ENCODE results near the gene HOXA2. TPM values are rescaled to one million over a fixed set of nuclear protein-coding genes. Genes with fewer than 3 reads are reported as not detected.
A peak's percentile ranks its signal among the peaks of the same experiment; 100 is the strongest.

HOXA2 gene
- total and polyA plus RNA-seq, 2 of the 8 experiments (the other 6 are each of a cell fraction or from before 2014, with no cell fraction given) = not detected

DNA sequence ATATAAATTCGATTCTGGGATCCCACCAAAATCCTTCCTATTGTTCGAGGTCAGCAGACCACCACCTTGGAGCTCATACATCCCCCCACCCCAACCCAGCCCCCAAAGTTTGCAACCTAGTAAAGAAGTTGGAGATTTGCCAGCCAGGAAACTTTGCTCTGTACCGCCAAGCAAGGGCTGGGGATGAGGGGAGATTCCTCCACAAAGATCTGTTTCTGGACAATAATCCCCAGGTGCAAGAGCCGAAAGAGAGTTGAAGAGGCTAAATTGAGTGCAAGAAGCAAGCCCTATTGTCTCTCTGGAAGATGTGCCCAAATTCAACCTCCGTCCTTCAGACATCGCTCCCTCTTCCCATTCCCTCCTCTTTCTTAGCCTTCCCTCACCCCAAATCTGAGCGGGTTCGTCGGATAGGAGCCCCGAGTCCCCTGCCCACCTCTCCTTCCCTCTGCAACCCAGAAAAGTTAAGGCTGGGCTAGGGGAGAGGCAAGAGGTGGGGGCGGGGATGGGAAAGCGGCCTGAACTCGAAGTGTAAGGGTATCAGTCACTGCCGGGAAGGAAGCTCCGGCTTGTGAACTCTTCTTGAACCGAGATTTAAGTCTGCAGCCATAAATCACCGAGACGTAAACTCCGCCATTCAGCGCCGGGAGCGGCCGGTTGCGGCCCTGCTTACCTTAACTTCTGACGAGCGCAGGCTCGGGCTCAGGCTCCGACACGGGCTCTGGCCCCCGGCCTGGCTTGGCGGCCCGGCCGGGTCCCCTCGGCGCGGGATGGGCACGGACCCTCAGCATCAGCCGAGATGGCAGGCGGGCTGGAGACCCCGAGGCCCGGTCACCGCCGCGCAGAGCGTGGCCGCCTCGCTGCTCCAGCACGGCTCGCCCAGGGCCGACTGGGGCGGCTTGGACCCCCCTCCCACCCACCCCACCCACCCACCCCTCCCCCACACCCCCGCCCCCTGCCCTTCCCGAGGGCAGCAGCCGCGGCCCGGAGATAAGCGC is 10.8 kb upstream of the HOXA2 start (continued):
- TF ChIP-seq, protein P1, sequence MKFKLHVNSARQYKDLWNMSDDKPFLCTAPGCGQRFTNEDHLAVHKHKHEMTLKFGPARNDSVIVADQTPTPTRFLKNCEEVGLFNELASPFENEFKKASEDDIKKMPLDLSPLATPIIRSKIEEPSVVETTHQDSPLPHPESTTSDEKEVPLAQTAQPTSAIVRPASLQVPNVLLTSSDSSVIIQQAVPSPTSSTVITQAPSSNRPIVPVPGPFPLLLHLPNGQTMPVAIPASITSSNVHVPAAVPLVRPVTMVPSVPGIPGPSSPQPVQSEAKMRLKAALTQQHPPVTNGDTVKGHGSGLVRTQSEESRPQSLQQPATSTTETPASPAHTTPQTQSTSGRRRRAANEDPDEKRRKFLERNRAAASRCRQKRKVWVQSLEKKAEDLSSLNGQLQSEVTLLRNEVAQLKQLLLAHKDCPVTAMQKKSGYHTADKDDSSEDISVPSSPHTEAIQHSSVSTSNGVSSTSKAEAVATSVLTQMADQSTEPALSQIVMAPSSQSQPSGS (IDR thresholded peaks at IDR 0.05; ENCODE audit: low read length) = no peak
- TF ChIP-seq HDAC6 (IDR thresholded peaks at IDR 0.05; ENCODE audit: low read depth, low read length) = no peak
- TF ChIP-seq KDM5A (IDR thresholded peaks at IDR 0.05; ENCODE audit: low read length) = no peak
- no peak for TF ChIP-seq NANOG (IDR thresholded peaks at IDR 0.05; ENCODE audit: insufficient read depth, low read depth, low read length, poor library complexity, severe bottlenecking)
- TF ChIP-seq, protein P2, sequence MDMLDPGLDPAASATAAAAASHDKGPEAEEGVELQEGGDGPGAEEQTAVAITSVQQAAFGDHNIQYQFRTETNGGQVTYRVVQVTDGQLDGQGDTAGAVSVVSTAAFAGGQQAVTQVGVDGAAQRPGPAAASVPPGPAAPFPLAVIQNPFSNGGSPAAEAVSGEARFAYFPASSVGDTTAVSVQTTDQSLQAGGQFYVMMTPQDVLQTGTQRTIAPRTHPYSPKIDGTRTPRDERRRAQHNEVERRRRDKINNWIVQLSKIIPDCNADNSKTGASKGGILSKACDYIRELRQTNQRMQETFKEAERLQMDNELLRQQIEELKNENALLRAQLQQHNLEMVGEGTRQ (IDR thresholded peaks at IDR 0.05; ENCODE audit: low read length) = no peak
- peak; percentile 99 for TF ChIP-seq SUZ12 (IDR thresholded peaks at IDR 0.05; ENCODE audit: low read length)
- 0 out of 2 replicates have a peak, but pooled peaks have one; percentile 16 for TF ChIP-seq KDM1A (IDR thresholded peaks at IDR 0.05; ENCODE audit: borderline replicate concordance, low read length)
- TF ChIP-seq PHF8 (conservative IDR thresholded peaks at IDR 0.05; ENCODE audit: low read depth, low read length) = no peak
- TF ChIP-seq, protein P3, sequence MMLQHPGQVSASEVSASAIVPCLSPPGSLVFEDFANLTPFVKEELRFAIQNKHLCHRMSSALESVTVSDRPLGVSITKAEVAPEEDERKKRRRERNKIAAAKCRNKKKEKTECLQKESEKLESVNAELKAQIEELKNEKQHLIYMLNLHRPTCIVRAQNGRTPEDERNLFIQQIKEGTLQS (IDR thresholded peaks at IDR 0.05; ENCODE audit: insufficient read depth, low read depth, low read length) = no peak
- no peak for TF ChIP-seq SIRT6 (IDR thresholded peaks at IDR 0.05; ENCODE audit: low read length)
- no peak for TF ChIP-seq TBP (IDR thresholded peaks at IDR 0.05; ENCODE audit: low read depth, low read length)
- no peak for TF ChIP-seq RFX5 (IDR thresholded peaks at IDR 0.05; ENCODE audit: borderline replicate concordance, low read depth, low read length)
- peak; percentile 71; the same call in 1 of the 2 replicates for TF ChIP-seq EGR1 (IDR thresholded peaks at IDR 0.05; ENCODE audit: borderline replicate concordance, low read depth, low read length)
- TF ChIP-seq RBBP5 (IDR thresholded peaks at IDR 0.05; ENCODE audit: borderline replicate concordance, low read depth, low read length) = no peak
- TF ChIP-seq ZNF274 (IDR thresholded peaks at IDR 0.05; ENCODE audit: borderline replicate concordance, extremely low read depth, low read length) = no peak
- TF ChIP-seq, protein P4, sequence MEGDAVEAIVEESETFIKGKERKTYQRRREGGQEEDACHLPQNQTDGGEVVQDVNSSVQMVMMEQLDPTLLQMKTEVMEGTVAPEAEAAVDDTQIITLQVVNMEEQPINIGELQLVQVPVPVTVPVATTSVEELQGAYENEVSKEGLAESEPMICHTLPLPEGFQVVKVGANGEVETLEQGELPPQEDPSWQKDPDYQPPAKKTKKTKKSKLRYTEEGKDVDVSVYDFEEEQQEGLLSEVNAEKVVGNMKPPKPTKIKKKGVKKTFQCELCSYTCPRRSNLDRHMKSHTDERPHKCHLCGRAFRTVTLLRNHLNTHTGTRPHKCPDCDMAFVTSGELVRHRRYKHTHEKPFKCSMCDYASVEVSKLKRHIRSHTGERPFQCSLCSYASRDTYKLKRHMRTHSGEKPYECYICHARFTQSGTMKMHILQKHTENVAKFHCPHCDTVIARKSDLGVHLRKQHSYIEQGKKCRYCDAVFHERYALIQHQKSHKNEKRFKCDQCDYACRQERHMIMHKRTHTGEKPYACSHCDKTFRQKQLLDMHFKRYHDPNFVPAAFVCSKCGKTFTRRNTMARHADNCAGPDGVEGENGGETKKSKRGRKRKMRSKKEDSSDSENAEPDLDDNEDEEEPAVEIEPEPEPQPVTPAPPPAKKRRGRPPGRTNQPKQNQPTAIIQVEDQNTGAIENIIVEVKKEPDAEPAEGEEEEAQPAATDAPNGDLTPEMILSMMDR (IDR thresholded peaks at IDR 0.05; ENCODE audit: control extremely low read depth in 1 of 3, insufficient read depth in 1 of 3, low read depth in 1 of 3, low read length in 3 of 3) = no peak
